HG03378 (cell line): ENCODE results near the gene TMEM60.

Source experiments
- ATAC-seq: cut with Tn5 transposase; IDR thresholded peaks from one replicate; pipeline ENCODE4 v1.9.1; 2021; ENCODE audit warnings: mild to moderate bottlenecking, moderate library complexity; ENCODE audit not compliant: unreplicated experiment

The TMEM60 gene

GRCh38 chr7:77782383-77782782 lies 15.9 kb downstream of the TMEM60 start:
- ATAC-seq = no peak

GRCh38 chr7:77778535-77778934 lies 19.7 kb downstream of the TMEM60 start:
- ATAC-seq = no peak

GRCh38 chr7:77771901-77772300 lies 26.3 kb downstream of the TMEM60 start:
- no peak for ATAC-seq

DNA sequence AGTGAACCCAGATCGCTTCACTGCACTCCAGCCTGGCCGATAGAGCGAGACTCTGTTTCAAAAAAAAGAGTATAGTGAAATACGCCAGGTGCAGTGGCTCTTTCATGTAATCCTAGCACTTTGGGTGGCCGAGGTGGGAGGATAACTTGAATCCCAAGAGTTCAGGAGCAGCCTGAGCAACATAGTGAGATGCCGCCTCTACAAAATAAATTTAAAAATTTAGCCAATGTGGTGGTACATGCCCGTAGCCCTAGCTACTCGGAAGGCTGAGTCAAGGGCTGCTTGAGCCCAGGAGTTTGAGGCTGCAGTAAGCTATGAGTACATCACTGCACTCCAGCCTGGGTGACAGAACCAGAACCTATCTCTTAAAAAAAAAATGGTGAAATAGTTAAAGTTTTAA lies 27.9 kb downstream of the TMEM60 start:
- no peak for ATAC-seq

DNA sequence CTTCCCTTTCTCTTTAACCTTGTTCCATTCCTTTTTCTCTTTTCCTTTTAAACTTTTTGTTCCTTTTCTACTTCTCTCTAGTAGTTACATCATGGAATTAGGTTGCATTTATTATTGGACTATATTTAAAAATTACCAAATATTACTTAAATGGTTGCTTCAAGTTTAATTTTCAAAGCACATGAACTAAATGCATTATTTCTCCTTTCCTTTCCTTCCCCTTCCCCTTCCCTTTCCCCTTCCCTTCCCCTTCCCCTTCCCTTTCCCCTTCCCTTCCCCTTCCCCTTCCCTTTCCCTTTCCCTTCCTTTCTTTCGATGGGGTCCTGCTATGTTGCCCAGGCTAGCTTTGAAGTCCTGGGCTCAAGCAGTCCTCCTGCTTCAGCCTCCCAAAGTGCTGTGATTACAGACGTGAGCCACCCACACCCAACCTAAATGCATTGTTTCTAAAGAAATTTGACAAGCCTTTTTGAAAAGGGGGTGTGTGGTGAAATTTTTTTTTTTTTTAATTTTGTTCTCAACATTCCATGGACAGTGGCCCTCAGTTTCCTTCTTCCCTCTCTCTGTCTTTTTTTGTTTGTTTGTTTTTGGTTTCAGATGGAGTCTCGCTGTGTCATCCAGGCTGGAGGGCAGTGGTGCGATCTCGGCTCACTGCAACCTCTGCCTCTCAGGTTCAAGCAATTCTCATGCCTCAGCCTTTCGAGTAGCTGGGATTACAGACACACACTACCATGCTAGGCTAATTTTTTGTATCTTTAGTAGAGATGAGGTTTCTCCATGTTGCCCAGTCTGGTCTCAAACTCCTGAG lies 31.2 kb downstream of the TMEM60 start:
- no peak for ATAC-seq

DNA sequence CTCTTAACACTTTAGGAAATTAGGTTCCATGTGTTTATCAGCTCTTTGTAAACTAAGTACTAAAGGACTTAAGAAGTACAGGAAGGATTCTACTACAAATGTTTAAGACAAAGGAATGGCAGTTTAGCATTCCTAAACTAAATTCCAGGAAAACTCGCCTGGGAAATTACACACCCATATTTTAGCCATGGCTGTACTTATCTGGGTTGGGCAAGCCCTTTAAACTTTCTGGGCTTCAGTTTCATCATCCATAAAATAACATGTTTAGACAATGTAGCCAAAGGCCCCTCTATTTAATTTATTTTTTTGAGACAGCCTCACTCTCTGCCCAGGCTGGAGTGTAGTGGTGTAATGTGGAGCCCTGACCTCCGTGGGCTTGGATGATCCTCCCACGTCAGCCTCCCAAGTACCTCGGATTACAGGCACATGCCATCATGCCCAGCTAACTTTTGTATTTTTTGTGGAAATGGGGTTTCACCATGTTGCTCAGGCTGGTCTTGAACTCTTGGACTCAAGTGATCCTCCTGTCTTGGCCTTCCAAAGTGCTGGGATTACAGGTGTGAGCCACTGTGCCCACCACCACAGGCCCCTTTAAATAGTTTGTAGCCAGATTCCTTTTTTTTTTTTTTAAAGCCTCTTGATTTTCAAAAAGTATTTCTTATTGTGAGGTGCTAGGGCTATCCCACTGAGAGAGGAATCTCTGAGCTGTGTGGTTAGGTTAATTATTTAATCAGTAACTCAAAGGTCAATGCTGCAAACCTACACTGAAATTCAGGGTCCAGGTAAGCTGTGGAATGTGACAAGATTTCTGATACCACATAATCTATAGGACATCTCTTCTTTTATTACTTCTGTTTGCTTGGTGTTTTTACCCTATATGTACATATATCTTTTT lies 32.1 kb downstream of the TMEM60 start:
- ATAC-seq = no peak

DNA sequence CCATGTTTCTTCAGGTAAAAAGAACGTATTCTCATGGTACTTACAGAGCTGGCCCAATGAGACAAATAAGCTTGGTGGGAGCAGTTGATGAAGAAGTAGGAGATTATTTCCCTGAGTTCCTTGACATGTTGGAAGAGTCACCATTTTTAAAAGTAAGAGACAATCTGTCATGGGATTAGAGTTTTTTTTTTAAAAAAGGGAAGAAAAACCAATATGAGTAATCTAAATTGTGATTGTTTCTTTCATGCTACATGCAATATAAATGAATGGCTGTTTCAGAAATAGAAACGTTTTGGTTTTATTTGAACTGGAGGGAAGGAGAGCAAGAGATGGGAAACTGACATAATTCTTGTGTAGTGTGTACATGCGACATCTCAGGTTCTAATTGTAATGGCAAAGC lies 32.8 kb downstream of the TMEM60 start:
- no peak for ATAC-seq

GRCh38 chr7:77760809-77761453 lies 37.3 kb downstream of the TMEM60 start:
- ATAC-seq = no peak

GRCh38 chr7:77759294-77759889 lies 38.8 kb downstream of the TMEM60 start:
- ATAC-seq = peak; percentile 34

- ATAC-seq = peak; percentile 96
Observed at GRCh38 chr7:77757589-77757988, 40.6 kb downstream of the TMEM60 start.

- no peak for ATAC-seq
Observed at GRCh38 chr7:77753173-77753572, 45.1 kb downstream of the TMEM60 start.

- ATAC-seq = no peak
Observed at GRCh38 chr7:77752016-77752415, 46.2 kb downstream of the TMEM60 start.

DNA sequence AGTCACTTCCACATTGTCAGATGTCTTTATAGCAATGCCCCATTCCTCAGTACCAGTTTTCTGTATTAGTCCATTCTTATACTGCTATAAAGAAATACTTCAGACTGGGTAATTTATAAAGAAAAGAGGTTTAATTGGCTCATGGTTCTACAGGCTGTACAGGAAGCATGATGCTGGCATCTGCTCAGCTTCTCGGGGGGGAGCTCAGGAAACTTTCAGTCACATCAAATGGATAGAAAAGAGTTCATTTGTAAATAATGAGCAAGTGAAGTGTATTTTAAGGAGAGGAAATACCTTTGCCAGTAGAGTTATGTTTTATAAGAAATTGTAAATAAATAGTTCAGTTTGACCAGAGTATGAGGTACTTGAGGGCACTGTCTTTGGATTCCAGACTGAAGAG lies 50.5 kb downstream of the TMEM60 start:
- ATAC-seq = no peak

DNA sequence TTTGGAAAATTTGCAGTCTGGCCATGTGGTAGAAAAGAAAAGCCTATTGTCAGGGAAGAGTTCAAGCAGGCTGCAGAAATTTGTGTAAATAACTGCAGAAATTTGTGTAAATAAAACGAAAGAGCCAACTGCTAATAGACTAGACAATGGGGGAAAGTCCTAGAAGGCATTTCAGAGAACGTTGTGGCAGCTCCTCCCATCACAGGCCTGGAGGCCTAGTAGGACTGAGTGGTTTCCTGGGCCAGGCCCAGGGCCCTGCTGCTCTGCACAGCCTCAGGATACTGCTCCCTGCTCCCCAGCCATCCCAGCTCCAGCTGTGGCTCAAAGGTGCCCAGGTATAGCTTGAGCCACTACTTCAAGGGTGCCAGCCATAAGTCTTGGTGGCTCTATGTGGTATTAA lies 51.1 kb downstream of the TMEM60 start:
- no peak for ATAC-seq

GRCh38 chr7:77746824-77747165 lies 51.4 kb downstream of the TMEM60 start:
- no peak for ATAC-seq

DNA sequence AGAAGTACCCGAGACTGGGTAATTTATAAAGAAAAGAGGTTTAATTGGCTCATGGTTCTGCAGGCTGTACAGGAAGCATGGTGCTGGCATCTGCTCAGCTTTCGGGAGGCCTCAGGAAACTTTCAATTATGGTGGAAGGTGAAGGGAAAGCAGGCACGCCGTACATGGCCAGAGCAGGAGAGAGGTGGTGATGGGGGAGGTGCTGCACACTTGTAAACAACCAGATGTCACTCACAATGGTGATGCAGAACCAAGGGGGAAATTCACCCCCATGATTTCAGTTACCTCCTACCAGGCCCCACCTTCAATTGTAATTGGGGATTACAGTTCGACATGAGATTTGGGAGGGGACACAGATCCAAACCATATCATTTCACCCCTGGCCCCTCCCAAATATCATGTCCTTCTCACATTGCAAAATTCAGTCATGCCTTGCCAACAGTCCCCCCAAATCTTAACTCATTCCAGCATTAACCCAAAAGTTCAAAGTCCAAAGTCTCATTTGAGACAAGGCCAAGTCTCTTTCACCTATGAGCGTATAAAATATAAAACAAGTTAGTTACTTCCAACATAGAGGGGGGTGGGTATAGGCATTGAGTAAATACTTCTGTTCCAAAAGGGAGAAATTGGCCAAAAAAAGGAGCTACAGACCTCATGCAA lies 51.9 kb downstream of the TMEM60 start:
- ATAC-seq = no peak

DNA sequence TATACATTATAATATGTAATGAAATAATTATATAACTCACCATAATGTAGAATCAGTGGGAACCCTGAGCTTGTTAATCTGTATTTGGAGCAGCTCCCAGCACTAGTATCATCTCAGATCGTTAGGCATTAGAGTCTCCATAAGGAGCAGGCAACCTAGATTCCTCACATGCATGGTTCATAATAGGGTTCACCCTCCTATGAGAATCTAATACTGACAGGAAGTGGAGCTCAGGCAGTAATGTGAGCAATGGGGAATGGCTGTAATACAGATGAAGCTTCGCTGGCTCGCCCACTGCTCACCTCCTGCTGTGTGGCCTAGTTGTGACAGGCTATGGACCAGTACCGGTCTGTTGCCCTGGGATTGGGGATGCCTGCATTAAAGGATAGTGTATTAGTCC lies 52.5 kb downstream of the TMEM60 start:
- ATAC-seq = no peak
